Measurements from ENCODE around the gene TBXA2R.

DNA sequence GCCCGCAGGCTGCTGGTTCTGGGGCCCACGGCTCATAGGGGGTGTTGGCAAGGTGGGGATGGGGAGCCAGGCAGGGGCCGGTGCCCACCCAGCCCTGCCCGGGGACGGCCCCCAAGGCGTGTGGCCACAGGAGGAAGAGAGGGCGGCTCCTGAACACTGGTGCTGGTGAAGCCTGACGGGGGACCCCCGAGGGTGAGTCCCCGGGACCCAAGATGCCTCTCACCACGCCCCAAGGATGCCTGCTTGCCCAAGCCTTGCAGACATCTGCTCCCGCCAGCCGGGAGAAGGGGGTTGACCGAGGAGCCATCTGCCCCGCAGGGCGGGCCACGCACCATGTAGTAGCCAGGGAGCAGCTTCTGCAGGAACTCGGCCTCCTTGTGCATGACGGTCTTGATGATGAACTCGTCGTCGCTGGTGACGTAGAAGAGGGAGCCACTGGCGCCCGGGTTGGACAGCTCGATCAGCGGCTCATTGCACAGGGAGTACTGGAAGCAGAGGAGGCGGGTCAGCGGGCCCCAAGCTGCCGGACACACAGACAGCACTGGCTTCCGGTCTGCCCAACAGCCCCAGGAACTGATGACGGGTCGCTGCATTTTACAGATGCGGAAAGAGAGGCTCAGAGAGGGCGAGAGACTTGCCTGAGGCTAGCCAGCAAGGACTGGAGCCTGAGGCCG, 49.5 kb upstream of the TBXA2R start:
- TF ChIP-seq, protein P1, sequence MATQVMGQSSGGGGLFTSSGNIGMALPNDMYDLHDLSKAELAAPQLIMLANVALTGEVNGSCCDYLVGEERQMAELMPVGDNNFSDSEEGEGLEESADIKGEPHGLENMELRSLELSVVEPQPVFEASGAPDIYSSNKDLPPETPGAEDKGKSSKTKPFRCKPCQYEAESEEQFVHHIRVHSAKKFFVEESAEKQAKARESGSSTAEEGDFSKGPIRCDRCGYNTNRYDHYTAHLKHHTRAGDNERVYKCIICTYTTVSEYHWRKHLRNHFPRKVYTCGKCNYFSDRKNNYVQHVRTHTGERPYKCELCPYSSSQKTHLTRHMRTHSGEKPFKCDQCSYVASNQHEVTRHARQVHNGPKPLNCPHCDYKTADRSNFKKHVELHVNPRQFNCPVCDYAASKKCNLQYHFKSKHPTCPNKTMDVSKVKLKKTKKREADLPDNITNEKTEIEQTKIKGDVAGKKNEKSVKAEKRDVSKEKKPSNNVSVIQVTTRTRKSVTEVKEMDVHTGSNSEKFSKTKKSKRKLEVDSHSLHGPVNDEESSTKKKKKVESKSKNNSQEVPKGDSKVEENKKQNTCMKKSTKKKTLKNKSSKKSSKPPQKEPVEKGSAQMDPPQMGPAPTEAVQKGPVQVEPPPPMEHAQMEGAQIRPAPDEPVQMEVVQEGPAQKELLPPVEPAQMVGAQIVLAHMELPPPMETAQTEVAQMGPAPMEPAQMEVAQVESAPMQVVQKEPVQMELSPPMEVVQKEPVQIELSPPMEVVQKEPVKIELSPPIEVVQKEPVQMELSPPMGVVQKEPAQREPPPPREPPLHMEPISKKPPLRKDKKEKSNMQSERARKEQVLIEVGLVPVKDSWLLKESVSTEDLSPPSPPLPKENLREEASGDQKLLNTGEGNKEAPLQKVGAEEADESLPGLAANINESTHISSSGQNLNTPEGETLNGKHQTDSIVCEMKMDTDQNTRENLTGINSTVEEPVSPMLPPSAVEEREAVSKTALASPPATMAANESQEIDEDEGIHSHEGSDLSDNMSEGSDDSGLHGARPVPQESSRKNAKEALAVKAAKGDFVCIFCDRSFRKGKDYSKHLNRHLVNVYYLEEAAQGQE (IDR thresholded peaks at IDR 0.05), result no peak
- no peak for TF ChIP-seq YY1 (IDR thresholded peaks at IDR 0.05)
- TF ChIP-seq, protein P2, sequence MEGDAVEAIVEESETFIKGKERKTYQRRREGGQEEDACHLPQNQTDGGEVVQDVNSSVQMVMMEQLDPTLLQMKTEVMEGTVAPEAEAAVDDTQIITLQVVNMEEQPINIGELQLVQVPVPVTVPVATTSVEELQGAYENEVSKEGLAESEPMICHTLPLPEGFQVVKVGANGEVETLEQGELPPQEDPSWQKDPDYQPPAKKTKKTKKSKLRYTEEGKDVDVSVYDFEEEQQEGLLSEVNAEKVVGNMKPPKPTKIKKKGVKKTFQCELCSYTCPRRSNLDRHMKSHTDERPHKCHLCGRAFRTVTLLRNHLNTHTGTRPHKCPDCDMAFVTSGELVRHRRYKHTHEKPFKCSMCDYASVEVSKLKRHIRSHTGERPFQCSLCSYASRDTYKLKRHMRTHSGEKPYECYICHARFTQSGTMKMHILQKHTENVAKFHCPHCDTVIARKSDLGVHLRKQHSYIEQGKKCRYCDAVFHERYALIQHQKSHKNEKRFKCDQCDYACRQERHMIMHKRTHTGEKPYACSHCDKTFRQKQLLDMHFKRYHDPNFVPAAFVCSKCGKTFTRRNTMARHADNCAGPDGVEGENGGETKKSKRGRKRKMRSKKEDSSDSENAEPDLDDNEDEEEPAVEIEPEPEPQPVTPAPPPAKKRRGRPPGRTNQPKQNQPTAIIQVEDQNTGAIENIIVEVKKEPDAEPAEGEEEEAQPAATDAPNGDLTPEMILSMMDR (IDR thresholded peaks at IDR 0.05; ENCODE audit: low read depth, low read length, missing input control), result no peak

All from liver (tissue), 2 donors.